Measurements from ENCODE around the gene BCL2L1.

BCL2L1 gene

DNA sequence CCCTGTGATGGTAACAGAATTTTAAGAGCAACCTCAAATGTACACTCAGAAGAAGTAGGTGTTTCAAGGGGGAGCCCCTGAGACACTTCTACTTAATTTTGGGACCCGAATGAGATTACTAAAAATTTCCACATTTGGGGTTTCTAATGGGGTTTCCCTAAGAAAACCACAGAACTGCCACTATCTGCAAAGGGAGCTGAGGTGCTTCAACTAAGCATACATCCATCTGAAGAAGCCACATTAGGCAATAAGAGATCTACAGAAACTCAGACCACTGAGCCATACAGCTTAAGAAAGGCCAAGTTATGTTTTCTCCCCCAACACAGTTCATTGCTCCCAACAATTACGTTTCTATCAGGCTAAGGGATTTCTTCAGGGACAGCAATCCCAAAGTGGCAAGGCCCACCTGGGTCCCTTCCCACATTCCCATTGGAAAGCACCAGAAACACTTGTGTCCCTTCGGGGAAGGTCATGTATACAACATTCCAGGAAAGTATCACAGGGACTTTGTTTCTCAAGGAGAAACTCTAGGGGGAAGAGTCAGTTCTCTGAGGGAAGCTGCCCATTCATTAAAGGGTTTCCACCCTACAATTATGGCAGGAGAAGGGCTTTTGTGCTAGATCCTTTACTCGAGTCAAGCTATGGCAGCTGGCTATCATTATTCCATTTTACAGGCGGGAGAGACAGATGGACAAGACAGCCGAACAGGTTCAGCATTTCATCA lies 5.0 kb downstream of the BCL2L1 start:
- no peak overlapping the region for H3K27ac ChIP-seq
- peaks cover 52% of the 10 kb centered on the region for H3K36me3 ChIP-seq (replicated peaks)
- no peak for TF ChIP-seq CTCF (IDR thresholded peaks at IDR 0.05; ENCODE audit: low read depth, low read length, missing control alignments)
- no peak for DNase-seq
- no peaks in the 10 kb centered on the region for H3K27me3 ChIP-seq (replicated peaks)
- in situ Hi-C loops (cut with HindIII; ENCODE audit: low pct_ligation_motif_present, low sequenced_read_pairs), result no loop called here
- no peak overlapping the region for H3K4me3 ChIP-seq (ENCODE audit: low read depth, low read length)

GRCh38 chr20:31716818-31717477 lies 5.7 kb downstream of the BCL2L1 start:
- Histone ChIP-seq H3K27me3 (replicated peaks) (no peaks in the 10 kb centered on the region), H3K4me3 (ENCODE audit: low read depth, low read length) (no peak overlapping the region), H3K27ac (no peak overlapping the region), H3K36me3 (replicated peaks) (peaks cover 52% of the 10 kb centered on the region)
- no peak for TF ChIP-seq CTCF (IDR thresholded peaks at IDR 0.05; ENCODE audit: low read depth, low read length, missing control alignments)
- in situ Hi-C loops (cut with HindIII; ENCODE audit: low pct_ligation_motif_present, low sequenced_read_pairs), result no loop called here
- DNase-seq, result no peak

DNA sequence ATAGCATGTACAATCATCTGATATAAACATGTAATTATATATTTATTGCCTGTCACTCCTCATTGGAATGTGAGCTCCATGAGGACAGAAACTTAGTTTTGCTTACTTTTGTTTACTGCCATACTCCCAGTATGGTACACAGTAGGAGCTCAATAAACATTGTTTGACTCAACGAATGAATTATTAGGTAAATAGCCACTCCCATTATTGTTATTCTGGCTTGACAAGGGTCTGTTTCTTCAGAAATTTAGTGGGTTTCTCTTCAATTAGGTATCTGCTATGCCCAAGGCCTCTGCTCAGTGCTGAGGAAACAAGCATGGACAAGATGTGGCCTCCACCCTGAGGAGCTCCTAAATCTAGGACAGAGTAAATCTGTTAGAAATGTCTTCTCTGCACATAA lies 6.3 kb downstream of the BCL2L1 start:
- DNase-seq, result no peak
- Histone ChIP-seq H3K27ac (no peak overlapping the region), H3K36me3 (replicated peaks) (peaks cover 48% of the 10 kb centered on the region), H3K27me3 (replicated peaks) (no peaks in the 10 kb centered on the region), H3K4me3 (ENCODE audit: low read depth, low read length) (no peak overlapping the region)
- TF ChIP-seq CTCF (IDR thresholded peaks at IDR 0.05; ENCODE audit: low read depth, low read length, missing control alignments), result no peak
- in situ Hi-C loops (cut with HindIII; ENCODE audit: low pct_ligation_motif_present, low sequenced_read_pairs), result no loop called here

- DNase-seq, result no peak
- Histone ChIP-seq H3K36me3 (replicated peaks) (peaks cover 46% of the 10 kb centered on the region), H3K27ac (no peak overlapping the region), H3K27me3 (replicated peaks) (no peaks in the 10 kb centered on the region), H3K4me3 (ENCODE audit: low read depth, low read length) (no peak overlapping the region)
- in situ Hi-C loops (cut with HindIII; ENCODE audit: low pct_ligation_motif_present, low sequenced_read_pairs), result no loop called here
- no peak for TF ChIP-seq CTCF (IDR thresholded peaks at IDR 0.05; ENCODE audit: low read depth, low read length, missing control alignments)
Measured at GRCh38 chr20:31715766-31716165, 6.9 kb downstream of the BCL2L1 start.

GRCh38 chr20:31713312-31714273 lies 9.1 kb downstream of the BCL2L1 start:
- Histone ChIP-seq H3K36me3 (replicated peaks) (peaks cover 43% of the 10 kb centered on the region), H3K27ac (peak overlapping the region; percentile 94), H3K27me3 (replicated peaks) (no peaks in the 10 kb centered on the region), H3K4me3 (ENCODE audit: low read depth, low read length) (peak overlapping the region; percentile 20)
- in situ Hi-C loops (cut with HindIII; ENCODE audit: low pct_ligation_motif_present, low sequenced_read_pairs), result no loop called here
- TF ChIP-seq CTCF (IDR thresholded peaks at IDR 0.05; ENCODE audit: low read depth, low read length, missing control alignments), result no peak
- peak; percentile 83 for DNase-seq

Data from brain microvascular endothelial cell (primary cell).